GM04503 (cell line): ENCODE results near the gene CCL16.
A peak's percentile ranks its signal among the peaks of the same experiment; 100 is the strongest.
"Not testable (repeated sequence)": the region's sequence is repeated elsewhere in the genome, so short reads cannot be mapped to it uniquely, and the experiment has no call there.

Source experiments
- DNase-seq: peaks from one replicate; pipeline ENCODE4 v3.0.0-alpha.2; 2012; ENCODE audit warnings: low read depth

The CCL16 gene

DNA sequence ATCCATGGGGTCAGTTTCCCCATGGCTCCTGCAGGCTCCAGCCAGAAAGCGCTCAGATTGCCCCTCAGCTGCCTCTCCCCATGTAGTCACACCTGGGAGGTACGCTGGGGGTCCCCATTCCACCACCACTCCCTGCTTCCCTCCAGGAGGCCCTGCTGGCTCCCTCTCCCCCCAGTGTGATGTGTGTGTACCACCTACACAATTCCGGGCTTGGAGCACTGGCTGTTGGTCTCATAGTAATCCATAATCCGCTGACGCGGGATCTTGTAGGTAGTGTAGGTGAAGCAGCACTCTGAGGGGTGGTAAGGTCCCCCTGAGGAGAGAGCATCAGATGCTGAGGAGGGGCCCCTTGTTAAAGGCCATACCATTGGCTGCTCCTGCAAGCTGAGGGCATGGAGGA is 2.8 kb upstream of the CCL16 start:
- DNase-seq = no peak

DNA sequence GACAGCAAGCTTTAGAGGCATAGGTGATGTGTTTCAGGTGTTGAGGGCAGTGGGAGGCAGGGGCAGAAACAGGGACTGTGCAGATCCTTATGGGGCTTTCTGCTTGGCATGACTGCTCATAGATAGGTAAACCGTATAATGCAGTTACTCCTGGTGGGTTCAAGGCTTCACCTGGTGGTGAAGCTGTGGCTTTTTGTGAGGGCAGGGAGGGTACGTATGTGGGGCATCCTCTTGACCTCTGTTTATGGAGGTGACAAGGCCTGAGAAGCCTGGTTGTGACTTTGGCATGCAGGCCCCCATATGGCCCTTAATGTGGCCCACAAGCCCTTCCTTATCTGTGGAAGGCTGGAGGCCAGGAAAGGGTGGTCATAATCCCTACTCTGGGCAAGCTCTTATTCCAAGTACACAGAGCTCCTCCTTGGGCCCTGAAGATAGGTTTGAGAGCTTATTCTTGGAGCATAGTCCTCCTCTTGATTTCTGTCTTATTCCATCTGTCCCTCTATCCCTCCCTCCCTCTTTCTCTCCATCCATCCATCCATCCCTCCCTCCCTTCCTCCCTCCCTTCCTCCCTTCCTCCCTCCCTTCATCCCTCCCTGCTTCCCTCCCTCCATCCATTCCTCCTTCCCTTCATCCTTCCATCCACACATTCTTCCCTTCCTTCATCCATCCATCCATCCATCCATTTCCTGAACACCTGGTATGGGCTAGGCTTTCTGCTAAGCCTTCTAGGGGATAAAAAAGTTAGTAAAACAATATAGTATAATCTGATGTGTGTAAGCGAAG is 1.3 kb upstream of the CCL16 start:
- no peak for DNase-seq

DNA sequence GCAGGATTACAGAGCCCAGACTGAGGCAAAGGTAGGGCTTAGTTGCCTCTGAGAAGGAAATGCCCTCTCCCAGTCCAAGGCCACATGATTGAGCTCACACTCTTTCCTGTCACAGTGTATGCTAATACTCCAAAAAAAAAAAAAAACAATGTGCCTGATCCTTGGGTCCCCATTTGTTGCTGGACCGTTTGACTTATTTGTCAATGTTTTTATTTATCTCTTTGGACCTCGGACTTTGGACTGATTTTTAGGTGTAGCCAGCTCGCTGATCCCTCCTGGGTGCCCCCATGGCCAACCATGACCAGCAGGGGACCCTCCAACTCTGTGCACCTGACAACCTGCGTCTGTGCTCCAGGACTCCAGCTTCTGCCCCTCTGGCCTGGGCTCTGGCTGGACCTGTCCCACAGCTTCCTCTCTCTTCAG is 622 bp upstream of the CCL16 start:
- no peak for DNase-seq

DNA sequence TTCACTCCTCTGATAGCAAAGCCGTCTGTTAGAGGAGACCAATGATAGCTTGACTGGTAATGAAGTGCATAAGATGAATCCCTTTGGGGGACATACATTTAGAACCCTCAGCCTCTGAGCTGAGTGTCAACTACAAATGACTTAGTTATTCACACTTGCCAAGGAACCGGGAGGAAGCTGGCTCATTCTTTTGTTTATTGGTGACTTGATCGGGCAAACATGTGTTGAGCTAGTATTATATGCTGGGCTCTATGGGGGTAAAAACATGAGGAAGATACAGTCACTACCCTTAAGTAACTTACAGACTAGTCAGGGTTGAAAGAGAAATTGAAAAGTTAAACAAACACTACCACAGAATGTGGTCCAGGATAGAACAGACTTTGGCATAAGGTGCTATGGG is 3.0 kb downstream of the CCL16 start:
- no peak for DNase-seq

DNA sequence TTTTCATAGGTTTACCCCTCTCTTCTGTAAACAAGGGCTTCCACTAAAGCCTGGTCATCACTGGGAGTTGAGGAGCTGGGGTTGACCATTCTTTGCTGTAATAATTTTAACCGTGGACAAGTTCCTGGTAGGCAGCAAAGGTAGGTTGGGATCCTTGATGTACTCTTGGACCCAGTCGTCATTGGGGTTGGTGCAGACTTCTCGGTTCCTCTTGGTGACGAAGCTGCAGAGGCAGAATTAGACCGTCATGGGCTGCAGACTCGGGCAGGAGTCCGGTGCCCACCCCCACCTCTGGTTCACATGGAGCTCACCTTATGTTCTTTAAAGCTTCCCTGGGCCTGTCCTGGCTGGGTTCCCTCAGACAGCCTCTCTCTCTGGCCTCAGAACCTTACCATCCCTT is 3.8 kb downstream of the CCL16 start:
- DNase-seq = no peak

DNA sequence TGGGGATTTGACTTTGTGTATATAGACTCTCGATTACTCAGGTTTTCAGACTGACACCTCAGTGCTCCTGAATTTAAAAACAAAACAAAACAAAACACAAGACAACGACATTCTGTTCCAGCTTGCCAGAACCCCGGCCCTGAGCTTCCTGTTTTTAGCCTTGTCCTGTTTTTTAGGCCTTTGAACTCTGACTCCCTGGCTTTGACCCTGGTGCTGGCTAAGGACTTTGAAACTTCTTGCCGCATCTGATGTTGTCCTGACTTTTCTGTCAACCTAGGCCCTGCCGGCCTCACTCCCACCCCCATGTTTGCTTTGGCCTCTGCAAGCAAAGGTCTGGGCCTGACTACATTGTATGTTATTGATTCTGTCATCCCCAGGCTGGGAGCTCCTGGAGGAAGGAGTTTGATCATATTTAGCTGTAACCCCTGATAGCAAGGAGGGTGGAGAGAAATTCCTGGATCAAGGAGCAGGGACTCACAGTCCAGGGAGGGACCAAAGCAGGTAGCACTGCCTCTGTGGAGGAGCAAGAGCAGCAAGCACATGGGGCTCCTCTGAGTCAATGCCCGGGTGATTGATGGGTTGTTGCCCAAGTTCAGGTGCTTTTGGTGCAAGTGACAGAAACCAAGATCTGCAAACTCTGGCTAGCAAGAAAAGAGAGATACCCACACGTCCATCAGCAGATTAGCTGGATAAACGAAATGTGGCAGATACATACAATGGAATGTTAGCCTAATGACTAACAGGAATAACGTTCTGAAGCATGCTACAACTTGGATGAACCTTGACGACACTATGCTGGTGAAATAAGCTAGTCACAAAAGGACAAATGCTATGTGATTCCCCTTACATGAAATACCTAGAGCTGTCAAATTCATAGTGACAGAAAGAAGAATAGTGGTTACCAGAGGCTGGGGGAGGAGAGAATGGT is 7.7 kb downstream of the CCL16 start:
- peak; percentile 3 for DNase-seq

DNA sequence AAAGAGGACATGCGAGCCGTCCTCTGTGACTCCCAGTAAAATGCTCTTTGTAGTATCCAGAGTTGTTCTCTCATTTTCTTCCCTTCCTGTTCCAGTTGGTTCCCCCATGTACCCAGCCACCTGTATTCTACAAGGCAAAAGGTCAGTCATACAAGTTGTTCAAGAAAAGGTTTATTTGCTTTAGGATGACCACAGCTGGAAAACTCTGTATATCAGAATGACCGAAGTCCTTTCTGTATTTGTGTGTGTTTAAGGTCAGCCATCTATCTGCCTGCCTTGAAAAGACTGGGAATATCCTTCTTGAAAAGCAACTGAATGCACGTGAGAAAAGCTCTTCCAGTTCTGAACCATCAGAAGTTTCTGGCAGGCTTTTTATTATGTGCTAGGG is 8.4 kb downstream of the CCL16 start:
- DNase-seq = no peak

DNA sequence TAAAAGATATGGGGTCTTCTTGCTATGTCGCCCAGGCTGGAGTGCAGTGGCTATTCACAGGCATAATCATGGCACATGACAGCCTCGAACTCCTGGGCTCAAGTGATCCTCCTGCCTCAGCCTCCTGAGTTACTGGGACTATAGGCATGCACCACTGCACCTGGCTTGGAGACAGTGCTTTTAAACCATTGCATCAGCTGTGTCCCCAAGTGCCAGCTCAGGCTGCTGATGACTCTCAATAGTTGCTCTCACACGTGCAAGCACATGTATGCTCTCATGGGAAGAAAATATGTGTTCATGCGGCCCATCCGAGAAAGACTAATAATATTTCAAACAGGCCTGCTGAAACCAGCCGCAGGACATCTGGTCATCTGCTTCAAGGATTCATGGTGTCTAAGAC is 8.8 kb downstream of the CCL16 start:
- DNase-seq = no peak

DNA sequence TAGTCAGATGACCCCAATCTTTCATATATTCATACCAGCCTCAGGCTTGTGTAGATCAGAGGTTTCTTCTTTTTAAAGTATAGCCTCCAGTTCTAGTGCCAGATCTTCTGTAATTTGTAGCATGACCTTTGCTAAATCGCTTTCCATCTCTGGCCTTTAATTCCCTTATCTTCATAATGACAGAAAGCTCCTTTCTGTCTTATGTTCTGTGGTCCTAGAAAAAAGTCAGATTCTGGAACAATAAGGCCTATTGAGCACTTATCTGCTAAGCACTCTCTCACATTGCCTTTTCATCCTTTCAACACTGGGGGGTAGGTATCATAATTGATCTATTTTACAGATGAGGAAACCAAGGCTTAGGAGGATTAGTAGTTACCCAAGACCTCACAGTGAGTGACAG is 9.2 kb downstream of the CCL16 start:
- DNase-seq = no peak

DNA sequence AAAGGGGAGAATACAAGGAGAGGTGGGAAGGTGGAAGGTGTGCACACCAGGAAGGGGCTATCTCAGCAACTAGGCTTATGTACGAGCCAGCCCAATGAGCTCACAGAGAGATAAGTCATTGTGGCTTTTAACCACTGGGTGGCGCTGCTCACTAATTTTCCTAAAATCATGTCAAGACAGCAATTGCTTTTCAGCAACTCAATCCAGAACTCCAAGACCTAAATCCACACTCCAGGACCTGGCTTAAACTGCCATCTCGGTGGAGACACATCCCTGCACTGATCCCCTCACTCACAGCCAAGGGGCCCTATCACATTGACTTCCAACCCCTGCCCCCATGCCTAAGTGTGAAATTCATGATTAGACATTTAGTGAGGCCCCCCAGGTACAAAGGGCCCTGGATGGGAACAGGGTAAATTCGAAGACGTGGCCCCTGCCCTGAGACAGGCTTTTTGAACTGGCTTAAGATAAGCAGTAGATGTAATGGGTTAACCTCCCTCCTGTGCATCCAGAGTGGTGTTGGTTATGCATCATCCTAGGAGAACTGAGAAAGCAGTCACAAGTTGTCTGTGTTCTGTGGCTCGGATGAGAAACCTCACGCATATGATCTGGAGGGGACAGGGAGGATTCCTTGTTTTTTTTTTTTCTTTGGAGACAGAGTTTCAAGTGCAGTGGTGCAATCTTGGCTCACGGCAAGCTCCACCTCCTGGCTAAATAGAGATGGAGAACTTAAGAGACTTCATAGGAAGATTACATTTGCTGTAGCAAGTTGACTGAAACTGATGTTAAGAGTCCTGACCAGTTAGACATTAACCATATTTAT is 11.5 kb downstream of the CCL16 start:
- DNase-seq = peak; percentile 4

DNA sequence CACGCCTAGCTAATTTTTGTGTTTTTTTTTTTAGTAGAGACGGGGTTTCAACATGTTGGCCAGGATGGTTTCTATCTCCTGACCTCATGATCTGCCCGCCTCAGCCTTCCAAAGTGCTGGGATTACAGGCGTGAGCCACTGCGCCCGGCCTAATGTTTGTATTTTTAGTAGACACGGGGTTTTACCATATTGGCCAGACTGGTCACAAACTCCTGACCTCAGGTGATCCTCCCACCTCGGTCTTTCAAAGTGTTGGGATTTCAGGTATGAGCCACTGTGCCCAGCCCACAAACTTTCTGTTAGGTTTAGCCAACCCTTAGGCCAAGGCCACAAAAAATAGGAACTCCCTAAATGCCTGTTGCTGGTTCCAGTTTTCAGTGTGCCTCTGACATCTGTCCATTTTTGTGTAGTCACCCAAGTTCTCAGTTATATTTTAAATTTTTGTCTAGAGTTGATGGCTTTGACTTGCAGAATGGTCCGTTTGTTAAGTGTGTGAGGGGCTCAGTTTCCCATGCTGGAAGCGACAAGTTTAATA is 12.7 kb downstream of the CCL16 start:
- no peak for DNase-seq

DNA sequence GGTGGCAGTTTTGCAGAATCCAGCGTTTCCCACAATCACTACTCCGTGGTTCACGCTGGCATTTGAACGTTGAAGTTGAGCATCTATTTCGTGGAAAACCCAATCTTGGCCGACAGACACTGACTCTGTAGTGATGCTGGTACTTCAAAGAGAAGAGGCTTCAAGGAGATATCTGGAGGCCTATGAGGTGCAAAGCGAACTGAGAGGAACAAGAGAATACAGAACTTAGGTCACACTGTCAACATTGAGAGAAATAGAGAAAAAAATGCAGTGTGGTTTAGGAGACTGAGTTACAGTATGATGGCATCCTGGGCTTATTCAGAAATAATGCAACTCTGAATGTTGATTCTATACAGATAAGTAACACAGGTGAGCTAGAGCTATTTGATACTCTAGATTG is 16.0 kb downstream of the CCL16 start:
- DNase-seq = no peak

DNA sequence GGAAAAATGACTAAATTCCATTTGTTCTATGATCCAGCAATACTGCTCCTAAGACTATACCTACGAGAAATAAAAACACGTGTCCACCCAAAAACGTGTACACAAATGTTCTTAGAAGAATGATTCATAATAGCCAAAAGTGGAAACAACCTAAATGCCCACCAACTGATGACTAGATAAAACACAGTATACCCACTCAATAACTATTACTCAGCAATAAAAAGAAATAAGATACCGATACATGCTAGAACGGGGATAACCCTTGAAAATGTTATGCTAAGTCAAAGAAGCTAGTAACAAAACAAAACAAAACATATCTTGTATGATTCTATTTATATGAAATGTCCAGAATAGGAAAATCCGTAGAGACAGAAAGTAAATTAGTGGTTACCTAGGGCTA is 17.6 kb downstream of the CCL16 start:
- DNase-seq = no peak

DNA sequence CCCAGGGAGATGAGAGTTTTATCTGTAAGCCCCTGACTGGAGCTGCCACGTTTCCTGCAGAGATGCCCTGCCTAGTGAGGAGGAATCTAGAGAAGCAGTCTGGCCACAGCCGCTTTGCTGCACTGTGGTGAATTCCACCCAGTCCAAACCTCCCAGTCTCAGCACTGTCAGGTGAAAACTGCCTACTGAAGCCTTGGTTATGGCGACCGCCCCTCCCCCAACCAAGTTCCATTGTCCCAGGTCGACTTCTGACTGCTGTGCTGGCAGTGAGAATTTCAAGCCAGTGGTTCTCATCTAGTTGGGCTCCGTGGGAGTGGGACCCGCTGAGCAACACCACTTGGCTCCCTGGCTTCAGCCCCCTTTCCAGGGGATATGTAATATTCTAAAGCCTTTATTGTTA is 27.6 kb downstream of the CCL16 start:
- DNase-seq = no peak

DNA sequence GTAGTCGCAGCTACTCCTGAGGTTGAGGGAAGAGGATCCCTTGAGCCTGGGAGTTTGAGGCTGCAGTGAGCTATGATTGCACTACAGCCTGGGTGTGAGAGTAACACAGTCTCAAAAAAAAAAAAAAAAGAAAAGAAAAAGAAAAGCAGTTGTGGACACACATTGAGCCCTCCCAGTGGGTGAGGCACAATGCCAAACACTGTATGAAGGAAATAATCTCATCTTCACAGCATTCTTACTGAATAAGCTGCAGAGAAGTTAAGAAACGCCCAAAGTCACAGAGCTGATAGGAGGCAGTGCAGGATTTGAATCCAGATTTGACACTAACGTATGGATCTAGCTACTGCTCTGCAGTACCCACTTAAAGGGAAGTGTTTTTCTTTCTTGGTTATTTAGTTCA is 31.9 kb downstream of the CCL16 start:
- DNase-seq = no peak

DNA sequence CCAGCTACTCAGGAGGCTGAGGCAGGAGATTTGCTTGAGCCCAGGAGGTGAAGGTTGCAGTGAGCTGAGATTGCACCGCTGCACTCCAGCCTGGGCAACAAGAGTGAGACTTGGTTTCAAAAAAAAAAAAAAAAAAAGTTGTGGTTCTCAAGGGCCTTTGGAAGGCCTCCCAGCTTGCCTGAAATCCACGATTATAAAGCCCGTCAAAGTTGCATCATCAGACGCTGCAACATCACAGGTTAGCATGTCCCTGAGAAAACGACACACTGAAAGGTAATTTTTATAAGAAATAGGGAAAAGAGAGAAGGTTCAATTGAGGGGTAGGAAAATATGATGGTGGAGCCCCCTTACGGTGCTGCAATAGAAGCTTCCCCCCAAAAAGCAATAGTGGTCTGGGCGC is 33.2 kb downstream of the CCL16 start:
- DNase-seq = no peak

DNA sequence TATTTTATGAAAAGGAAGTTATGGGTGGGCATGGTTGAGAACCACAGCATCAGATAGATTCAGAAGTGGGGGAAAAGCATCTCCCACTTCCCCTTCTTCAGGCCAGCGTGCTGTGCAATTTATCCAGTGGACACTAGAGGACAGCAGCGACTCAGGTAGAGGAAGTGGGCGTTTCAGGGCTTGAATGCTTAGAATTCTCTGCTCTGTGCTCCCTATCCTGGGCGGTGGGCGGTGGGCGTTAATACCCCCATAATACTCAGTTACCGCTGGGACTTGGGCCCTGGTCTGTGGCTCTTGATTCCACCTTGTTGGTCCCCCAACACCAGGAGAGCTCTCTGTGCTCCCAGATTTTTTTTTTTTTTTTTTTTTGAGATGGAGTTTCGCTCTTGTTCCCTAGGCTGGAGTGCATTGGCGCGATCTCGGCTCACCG is 34.1 kb downstream of the CCL16 start:
- no peak for DNase-seq

DNA sequence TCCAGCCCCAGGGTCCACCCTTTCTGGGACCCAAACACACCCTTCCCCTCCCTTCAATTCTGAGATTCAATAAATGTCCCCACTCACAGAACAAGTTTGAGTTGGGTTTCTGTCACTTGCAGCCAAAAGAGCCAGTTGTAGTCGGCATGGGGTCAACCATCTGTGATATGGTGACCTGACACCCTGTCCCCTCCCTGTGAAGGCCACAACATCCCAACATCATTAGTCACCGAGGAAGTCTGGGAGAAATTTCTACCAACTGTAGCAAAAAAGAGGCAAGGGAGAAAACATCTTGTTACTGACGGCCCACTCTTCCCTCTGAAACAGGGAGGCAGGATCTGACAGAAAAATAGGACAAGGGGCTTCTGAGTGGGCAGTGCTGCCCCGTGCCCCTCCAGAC is 37.1 kb downstream of the CCL16 start:
- no peak for DNase-seq

DNA sequence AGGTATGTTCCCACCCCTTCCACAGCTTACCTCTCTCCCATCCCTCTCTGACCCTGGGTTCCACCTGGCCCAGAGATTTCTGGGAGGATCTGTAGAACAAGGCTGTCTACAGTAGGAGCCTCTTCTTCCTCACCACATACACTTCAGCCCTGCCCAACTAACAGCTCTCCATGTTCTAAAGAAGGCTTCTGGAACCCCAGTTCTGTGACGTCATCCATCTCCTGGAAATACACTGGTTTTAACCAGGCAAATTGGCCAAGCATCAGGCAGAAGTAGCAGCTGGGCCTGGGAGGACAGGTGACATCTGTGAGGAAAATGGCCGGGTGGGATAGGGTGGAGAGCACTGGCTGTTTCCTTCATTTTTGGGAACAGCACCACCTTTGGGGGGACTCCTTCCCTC is 37.8 kb downstream of the CCL16 start, which contains the start of gene LYZL6:
LYZL6 (minus strand) TSS at position 177 of the 400 bp plus-strand sequence. CDS start 4,357 bp downstream, outside the sequence.
- DNase-seq = no peak

DNA sequence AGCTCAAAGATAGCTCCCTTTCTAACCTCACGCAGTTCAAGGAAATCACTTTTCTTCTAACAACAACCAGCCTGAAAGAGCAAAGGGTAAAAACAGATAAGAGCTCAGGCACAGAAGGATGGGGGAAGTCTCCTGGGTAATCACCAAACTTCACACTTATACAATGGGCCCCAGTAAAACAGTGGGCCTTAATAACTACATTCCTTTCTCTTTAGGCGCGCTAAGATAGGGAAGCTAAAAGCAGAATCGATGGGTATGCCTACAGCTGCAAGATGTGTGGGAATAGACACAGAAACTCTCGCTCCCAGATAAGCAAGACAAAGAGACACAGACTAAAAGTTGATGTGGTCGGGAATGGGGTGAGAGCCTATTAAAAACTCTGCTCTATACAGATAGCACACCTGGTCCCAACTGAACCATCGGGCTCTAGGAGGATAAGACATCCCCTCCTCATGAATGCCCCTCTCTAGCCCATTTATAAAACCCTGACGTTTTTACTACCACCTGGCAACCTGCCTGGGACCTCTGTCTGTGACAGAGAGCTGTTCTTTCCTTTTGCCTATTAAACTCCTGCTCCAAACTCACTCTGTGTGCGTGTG is 38.6 kb downstream of the CCL16 start:
- DNase-seq = no peak

DNA sequence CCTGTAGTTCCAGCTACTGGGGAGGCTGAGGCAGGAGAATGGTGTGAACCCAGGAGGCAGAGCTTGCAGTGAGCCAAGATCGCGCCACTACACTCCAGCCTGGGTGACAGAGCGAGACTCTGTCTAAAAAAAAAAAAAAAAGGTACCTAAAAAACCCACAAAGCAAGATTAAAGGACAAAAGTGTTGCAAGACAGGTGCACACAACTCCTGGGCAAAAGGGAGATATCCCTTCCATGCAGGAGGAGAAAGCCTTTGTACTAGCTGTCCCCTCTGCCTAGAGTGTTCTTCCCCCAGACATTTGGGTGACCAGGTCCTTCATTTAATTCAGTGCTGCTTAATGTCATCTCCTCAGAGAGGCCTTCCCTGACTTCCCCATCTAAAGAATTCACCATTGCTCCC is 42.8 kb downstream of the CCL16 start:
- DNase-seq = not testable (repeated sequence)

DNA sequence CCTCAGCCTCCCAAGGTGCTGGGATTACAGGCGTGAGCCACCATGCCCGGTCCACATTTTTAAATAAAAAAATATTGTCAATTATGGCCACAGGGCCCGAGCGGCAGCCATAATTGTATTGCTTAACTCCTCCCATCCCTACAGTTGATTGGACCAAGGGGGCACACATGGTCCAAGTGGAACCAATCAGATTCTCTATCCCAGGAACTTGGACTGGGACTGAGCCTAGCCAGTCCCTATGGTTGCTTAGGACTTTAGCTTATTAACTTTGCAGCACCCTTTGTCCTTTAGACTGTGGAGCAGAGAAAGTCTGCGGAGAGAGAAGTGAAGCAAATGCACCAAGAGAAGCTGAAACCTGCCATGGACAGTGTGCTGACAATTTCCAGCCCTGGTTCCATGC is 45.2 kb downstream of the CCL16 start:
- DNase-seq = no peak
